HG03442 (cell line): ENCODE results near the gene CALCA.
"Not testable (repeated sequence)": the region's sequence is repeated elsewhere in the genome, so short reads cannot be mapped to it uniquely, and the experiment has no call there.

Experiments used
- ATAC-seq: cut with Tn5 transposase; IDR thresholded peaks from one replicate; pipeline ENCODE4 v1.9.1; 2021; ENCODE audit warnings: mild to moderate bottlenecking, moderate library complexity; ENCODE audit not compliant: unreplicated experiment

The CALCA gene

GRCh38 chr11:14971865-14972580, at the start of gene CALCA:
CALCA (minus strand) TSS chr11:14972351; CDS start chr11:14971192, 1,159 bp downstream.
- no peak for ATAC-seq

GRCh38 chr11:15016200-15016599, 44.0 kb upstream of the CALCA start:
- ATAC-seq: no peak

GRCh38 chr11:15011776-15012345, 39.7 kb upstream of the CALCA start:
- no peak for ATAC-seq

- no peak for ATAC-seq
These were observed 38.7 kb upstream of the CALCA start for GRCh38 chr11:15010865-15011264.

- ATAC-seq: peak; percentile 64
These were observed 34.1 kb upstream of the CALCA start for GRCh38 chr11:15006139-15006759.

- not testable (repeated sequence) for ATAC-seq
These were observed 16.0 kb upstream of the CALCA start for GRCh38 chr11:14988133-14988532.

GRCh38 chr11:14981507-14981906, 9.4 kb upstream of the CALCA start:
- no peak for ATAC-seq

- ATAC-seq: no peak
These were observed 8.7 kb upstream of the CALCA start for GRCh38 chr11:14980854-14981253.

- no peak for ATAC-seq
These were observed 5.1 kb upstream of the CALCA start for GRCh38 chr11:14977101-14977880.

GRCh38 chr11:14975252-14975587, 3.1 kb upstream of the CALCA start:
- ATAC-seq: no peak

- ATAC-seq: peak; percentile 64
These were observed 2.5 kb upstream of the CALCA start for GRCh38 chr11:14974515-14975251.

GRCh38 chr11:14973621-14974514, 1.7 kb upstream of the CALCA start:
- ATAC-seq: peak; percentile 41

GRCh38 chr11:14972581-14973495, 687 bp upstream of the CALCA start:
- ATAC-seq: no peak

GRCh38 chr11:14969901-14970323, 2.2 kb downstream of the CALCA start:
- ATAC-seq: peak; percentile 55

- no peak for ATAC-seq
These were observed 4.4 kb downstream of the CALCA start for GRCh38 chr11:14967581-14968243.

GRCh38 chr11:14956111-14956510, 16.0 kb downstream of the CALCA start:
- ATAC-seq: no peak

GRCh38 chr11:14954581-14954980, 17.6 kb downstream of the CALCA start:
- ATAC-seq: no peak

- ATAC-seq: no peak
These were observed 18.2 kb downstream of the CALCA start for GRCh38 chr11:14953904-14954303.
